HG03521 (cell line): ENCODE measurements around the gene FIBCD1.

Source experiments
- ATAC-seq: cut with Tn5 transposase; IDR thresholded peaks from one replicate; pipeline ENCODE4 v1.9.1; 2021; ENCODE audit warnings: mild to moderate bottlenecking, moderate library complexity; ENCODE audit not compliant: unreplicated experiment

Gene FIBCD1

DNA sequence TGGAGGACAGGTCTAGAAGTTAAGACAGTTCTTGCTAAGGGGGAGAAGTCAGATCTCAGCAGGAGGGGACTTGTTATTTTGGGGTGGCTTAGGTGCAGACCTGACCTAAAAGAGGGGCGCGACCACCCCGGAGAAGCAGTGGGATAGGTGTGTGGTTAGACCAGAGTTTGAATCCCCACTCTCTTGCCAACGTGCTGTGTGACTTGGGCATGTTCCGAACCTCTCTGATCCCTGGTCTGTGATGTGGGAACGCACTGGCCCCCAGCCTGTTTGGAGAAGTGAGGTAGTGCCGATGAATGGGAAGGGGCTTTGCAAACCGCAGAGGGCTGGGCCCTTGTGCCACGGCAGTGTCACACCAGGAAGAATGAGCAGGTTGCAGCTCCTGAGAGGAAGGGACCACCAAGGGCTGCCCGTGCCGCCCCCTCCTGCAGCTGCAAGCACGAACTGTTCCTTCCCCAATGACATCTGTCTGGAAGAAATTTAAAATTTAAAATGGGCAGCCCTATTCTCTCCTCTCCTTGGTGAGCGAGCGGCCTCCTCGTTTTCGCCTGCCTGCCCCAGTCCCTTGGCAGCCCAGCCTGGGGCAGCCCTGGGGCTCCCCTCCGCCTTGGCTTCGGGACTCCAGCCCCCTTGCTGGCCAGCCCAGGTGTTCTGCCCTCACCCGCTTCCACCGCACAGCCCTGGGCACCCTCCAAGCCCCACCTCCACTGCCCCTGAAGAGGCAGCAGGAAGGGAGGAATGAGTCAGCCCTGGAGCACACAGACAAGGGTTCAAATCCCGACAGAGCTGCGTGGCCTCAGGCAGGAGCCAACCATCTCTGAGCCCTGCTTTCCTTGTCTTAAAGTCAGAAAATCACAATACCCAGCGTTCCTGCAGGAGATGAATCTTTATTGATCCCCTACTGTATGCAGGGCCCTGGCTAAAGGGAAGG, 1.6 kb downstream of the FIBCD1 start:
- no peak for ATAC-seq

DNA sequence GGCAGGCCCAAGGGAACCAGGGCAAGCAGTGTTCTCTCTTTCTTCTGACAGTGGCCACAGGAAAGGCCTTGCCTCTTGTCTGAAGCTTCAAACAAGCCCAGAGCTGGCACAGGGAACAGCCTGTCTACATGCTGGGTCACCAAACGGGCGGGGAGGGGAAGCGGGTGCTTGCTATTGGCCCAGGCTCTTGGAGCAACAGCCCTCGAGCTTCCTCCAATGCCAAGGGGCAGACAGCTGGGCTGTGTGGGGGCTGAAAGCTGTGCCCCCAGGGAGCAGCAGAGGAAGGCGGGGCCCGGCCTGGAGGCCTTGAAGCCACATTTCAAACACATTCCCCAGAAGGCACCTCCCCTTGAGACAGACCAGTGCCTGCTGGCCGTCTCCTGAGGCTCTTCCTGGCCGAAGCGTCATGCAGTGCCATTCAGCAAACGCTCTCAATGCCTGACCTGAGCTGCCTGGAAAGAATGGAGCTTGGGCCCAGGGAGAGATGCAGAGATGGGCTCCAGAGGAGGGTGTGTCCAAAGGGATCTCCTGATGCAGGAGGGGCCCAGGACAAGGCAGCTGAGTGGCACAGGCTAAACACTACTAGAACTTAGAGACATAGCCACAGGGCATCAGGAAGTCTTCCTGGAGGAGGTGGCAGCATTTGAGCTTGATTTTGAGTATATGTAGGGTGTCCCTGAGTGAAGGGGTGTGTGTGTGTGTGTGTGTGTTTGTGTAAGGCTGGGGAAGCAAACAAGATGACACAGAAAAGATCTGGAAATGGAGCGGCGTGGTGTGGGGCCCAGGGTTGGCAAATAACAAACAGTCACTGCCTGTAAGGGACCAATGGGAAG, 2.5 kb downstream of the FIBCD1 start:
- ATAC-seq, result no peak

DNA sequence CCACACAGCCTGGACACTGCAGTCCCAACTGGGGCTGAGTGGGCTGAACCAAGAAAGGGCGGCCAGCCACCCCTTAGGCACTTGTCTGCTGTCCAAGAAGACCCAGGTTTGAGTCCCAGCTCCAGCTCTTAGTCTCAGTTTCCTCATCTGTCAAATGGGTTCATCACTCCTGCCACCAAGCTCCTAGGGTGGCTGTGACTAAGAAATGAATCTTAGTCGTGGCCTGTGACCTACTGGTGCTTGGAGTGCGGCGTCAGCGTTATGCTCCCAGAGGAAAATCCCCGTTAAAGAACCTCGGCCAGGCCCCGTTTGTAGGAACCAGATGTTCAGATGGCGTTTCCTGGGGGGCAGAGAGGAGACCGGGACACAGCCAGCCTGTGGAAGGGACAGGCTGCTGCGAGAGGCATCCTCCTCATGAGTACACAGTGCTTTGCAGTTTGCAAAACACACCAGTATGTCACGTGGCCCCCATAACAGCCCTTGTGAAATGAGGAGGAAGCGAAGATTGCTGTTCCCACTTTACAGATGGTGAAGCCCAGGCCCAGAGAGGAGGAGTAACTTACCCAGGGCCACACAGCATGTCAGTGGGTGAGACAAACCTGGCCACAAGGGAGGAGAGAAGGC, 3.3 kb downstream of the FIBCD1 start:
- no peak for ATAC-seq

DNA sequence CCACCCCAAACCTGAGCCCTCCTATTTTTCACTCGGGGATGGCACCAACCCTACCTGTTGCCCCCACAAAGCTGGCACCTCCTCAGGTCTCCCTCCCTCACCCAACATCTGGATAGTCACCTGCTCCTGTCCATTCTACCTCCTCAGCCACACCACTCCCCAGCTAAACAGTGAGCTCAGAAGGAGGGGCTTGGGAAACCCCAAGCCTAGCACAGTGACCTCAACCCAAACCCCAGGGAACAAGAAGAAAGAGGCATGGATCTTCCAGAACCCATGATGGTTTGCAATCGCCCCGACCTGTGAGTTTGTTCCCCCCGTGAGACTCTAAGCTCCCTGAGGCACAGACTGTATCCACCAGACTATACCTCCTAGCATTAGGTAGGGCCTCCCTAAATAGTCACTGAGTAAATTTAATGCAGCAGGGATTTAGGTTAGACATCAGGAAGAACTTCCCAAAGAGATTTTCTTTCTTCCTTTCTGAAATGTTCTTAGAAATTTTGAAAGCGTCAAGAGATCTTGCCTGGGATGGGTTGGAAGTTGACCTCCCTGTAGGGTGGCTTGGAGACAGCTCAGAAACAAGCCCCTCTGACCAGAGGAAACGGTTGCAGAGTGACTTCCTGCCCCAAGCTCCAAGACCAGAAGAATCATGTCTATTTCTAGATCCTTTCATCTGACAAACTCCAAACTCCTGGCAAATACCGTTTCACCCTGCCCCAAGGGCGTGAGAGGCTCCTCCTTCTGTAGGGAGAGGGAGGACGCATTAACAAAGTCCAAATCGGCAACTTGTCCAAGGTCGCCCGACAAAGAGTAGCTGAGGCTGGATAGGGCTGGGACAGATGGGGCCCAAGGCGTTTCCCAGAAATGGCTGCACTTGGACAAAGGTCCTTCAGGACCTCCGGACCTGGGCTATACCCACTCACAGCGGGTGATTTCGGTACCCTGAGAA, 4.1 kb downstream of the FIBCD1 start:
- ATAC-seq, result no peak

DNA sequence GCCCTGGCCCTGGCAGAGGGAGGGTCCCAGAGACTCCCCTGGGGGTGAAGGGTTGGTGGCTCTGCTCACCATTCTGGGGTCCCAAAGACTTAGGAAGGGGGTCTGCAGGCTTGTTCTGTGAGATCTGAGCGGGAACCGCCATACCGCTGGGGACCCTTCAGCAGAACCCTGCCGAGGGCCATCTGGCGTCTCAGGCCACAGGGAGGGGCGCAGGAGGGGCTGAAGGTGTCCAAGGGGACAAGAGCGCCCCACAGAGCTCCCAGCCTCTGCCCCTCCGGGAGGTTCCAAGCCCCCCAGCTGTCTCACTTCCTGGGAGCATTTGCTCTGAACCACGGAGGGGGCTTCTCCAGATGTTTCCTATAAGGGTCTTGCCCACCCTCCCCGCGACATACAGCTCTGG, 4.8 kb downstream of the FIBCD1 start:
- no peak for ATAC-seq

DNA sequence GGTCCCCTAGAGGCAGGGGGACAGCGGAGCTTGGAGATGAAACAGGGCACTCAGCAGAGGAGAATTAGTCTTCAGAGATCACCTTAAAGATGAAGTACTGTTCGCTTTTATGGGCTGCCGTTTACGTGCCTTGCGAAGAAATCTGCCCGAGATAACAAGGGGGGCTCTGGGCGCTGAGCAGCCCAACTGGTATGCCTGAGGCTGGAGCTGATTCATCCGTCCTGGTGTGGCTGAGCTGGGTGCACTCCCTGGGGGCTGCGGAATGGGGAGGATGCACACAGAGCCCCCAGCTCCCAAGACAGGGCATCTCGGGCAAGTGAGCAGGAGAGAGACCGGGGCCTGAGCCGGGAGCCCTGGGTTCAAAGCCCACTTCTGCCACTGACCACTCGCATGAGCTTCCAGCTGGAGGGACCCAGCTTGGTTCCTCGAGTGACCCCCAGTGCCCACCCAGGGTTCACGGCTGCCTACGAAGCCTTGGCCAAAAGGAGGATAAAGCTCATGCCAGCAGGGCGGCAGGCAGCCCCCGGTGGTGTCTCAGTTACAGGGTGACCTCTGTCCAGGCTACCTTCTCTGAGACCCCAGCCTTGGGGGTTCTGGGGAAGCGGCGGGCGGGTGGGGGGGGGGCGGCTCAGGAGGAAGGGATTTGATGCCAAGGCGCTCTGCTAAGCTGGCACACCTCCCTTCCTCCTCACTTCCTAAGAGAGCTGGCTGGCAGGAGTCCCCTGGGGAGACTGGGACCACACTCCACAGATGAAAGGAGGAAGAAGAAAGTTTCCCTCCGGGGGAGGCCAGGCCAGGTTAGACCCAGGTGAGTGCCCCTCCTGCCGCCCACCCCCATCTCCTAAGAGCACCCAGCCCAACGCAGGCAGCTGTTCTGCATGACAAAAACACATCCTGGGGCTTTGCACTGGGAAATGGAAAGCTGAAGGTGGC, 5.7 kb downstream of the FIBCD1 start:
- no peak for ATAC-seq

DNA sequence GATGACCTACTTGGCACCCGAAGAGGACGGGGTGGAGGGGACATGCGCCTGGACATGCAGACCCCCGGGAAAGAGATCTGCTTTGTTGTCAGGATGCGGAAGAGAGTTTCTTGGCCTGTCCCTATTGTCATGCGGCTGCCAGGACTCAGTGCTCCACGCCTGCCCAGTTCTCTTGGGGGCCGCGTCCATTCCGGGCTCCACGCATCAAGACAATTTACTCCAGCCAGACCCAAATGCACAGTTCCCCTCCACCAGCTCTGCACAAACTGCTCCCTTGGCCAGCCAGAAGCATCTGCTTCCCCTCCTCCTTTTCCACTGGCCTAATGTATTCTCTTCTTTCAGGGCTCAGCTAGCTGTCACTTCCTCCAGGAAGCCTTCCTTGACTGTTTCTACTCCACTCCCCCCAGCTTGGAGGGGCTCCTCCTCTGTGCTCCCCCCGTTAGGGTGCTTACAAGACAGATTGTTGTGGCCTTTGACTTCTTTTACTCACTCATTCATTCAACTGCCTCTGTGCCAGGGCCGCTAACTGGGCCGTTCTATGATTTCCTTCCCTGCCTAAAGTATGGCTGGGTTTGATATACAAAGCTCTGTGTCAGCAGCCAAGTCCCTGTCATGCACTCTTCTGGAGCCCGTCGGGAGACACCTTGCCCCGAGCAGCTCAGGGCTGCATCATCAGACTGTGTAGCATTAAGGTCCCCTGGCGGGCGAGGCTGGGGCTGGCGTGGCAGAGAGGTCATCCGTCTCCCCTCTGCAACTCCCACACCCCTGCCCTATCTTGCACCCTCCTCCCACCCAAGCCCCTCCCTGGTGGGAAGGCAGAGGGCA, 6.6 kb downstream of the FIBCD1 start:
- no peak for ATAC-seq

DNA sequence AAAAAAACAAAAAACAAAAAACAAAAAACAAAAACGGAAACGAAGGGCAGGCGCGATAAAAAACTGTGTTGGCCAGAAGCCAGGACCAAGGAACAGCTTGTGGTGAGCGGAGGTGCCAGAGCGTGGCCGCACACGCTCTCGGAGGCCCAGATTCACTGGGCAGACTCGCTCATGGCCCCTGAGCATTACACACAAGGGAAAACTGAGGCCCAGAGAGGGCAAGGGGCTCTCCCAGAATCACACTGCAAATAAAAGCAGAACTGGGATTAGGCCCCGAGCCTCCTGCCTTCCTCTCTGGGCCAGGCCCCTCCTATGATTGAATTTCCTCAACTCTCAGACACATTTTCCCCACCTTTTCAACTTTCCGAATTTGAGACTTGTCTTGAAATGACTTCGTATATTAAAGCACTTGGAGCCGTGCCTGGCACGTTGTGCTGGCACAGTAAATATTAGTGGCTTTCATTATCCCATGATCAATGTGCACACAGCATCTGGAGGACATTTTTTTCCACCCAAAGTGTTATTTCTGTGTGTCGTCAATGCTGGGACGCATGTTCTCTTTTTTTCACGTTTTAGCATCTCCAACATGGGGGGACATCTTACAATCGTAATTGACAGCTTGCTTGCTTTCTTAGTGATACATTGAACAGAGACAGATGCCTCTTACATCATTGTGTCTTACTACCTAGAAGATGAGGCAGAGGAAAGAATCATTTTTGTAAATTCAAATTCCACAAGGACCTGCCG, 7.4 kb downstream of the FIBCD1 start:
- ATAC-seq, result no peak

DNA sequence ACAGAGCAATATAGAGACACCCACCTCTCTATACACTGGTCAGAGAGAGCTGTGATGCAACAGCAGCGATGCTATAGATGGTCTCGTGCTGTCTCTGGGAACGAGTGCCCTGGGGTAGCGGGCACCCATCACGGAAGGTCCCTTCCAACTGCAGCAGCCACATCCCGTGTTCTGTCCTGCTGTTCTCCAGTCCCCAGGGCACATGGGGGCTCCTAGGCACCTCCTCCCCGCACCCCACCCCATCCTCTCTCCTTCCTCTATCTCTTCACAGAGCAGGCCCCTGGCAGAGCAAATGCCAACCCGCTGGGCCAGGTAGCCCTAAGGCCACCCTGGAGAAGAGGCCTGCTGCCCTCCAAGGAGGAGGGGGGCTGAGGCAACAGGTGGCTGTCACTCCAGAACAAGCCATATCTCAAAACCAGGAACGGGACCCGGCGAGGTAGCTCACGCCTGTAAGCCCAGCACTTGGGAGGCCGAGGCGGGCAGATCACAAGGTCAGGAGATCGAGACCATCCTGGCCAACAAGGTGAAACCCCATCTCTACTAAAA, 8.2 kb downstream of the FIBCD1 start:
- no peak for ATAC-seq

DNA sequence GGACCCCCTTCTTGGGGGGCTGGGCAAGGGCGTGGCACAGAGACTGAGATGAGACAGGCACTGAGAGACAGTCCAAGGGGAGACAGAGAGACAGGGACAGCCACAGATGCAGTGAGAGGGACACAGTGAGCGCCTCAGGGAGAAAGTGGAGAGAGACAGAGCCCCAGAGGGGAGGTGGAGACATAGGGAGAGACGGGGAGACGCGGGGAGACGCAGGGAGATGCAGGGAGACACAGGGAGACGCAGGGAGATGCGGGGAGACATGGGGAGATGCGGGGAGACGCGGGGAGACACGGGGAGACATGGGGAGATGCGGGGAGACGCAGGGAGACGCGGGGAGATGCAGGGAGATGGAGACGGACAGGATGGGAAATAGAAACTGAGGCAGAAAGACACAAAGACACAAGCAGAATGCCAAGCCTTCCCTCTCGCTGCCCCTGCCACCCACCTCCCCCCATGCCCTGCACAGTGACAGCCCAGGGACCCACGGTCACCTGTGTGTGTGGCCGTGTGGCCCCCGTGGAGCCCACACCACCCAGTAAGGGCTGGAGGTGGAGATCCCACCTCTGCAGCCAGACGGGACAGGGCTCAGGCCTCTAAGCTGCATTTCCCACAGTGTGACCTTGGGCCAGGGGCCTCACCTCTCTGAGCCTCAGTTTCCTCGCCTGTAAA, 8.8 kb downstream of the FIBCD1 start:
- ATAC-seq, result no peak

DNA sequence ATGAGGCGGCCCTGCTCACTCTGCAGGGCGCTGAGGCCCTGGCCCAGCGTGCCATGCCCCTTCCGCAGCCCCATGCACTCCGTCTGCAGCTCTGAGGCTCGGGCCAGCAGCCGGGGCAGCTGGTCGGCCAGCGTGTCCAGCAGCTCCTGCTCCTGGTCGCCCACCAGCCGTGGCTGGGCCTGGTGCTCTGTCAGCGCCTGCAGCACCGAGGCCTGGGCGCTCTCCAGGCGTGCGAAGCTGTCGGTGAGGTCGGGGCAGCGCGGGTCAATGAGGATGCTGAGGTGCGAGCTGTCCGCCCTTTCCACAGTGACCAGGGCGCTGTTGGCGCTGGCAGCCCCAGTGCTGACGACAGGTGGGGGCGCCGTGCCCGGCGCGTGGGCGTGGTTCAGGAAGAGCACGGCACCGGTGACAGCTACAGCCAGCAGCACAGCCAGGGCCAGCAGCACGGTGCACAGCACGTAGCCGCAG, 9.4 kb downstream of the FIBCD1 start:
- ATAC-seq, result no peak

DNA sequence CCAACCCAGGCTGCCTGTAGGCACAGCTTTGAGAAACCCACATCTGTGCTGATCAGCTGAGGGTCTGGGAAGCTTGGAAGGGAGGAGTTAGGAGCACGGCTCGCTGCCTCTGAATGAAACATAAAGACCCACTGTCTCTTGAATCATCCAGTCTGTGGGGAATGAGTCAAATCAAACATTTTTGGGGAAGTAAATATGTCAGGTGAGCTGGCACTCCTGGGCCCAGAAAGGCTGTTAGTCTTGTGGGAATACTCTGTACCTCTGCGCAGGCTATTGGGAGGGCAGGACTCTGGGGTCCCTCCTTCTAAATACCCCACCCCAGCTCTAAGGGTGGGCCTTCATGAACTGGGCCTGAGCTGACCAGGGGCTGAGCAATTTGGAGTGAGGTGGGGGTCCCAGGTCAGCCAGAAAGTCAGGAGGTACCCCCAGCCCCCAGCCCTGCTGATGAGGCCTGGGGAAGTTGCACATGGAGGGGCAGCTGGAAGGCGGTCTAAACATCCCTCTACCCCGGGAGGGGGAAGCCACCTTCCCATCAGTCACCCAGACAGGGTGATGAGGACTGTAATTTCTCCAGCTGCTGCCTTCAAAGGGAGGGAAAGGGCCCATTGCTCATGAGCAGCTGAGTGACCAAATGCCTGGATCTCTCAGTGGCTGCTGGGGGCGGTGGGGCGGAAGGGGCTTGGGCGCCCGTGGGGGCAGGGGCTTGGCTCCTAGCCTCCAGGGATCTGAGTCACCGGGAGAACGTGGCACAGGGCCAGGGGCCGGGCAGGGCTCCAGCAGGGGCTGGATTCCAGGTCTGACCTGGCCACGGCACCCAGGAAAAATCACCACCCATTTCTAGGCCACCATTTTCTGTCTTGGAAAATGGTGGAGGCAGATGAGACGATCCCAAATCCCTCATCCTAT, 10.8 kb downstream of the FIBCD1 start:
- ATAC-seq, result no peak

DNA sequence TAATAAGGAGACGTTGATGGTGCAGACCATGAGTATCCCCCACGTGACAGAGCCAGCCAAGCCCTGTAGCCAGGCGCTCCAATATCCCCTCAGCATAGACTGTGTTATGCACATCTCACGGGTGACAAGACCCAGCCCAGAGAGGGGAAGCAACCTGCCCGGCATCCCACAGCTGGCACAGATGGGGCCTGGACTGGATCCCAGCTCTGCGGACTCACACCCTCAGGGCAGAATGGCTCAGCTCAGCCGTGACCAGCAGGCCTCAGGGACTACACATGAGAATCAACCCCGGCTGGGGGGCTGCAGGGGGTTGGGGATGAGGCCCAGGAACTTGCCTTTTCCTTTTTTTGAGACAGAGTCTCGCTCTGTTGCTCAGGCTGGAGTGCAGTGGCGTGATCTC, 11.7 kb downstream of the FIBCD1 start:
- ATAC-seq, result no peak

DNA sequence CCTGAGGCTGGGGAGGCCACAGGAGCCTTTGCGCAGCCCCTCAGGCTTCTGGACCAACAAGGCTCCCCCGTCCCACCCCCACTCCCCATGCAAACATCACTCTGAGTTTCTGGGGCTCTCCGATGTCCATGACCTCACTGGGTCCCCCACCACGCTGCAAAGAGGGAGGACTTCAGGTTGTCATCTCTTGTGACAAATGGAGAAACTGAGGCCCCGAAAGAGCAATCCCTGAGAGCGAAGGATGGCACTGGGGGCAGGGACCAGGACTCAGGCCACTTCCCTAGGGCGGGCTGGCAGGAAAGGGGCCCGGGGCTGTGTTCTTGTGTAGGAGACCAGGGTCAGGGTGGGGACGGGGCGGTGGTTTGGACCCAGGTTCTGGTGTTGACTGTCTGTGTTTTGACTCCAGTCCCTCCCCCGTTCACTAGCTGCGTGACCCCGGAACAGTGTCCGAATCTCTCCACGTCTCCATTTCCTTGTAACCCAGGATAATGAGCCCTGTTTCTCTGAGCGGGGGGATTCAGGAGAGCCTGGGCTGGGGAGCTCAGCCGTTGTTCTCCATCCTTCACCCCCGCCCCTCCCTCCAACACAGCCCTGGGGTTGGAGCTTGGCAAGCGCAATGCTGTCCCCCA, 13.9 kb downstream of the FIBCD1 start:
- ATAC-seq, result no peak

DNA sequence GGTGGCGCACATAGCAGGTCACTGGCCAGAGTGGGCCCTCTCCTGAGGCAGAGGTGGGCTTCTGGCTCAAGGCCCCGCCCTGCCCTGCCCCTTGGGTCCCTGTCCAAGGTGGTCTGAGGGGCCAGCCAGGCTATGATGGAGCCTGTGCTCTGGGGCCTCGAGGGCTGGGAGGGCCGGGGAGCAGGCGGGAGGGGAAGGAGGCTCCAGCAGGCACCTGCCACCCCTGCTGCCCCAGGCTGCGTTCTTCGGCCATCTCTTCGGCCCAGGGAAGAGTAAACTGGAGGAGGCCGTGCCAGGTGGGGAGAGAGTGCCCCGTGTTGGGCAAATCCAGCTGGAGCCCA, 14.6 kb downstream of the FIBCD1 start:
- ATAC-seq, result no peak
